MM.1S (cell line): Measurements from ENCODE around the gene EXOSC1.

Experiments used
- EZH2phosphoT487 ChIP-seq: fragments of 300-600 bp; sonication (generic); IDR thresholded peaks from 2 replicates; pipeline ENCODE4 v1.6.1; 2018; ENCODE audit warnings: antibody characterized with exemption, low read length
- TF ChIP-seq, protein P1 (sequence below): fragments of 300-600 bp; sonication (generic); IDR thresholded peaks from 2 replicates; pipeline ENCODE4 v1.5.1; 2016; ENCODE audit warnings: antibody characterized with exemption, low read length, mixed read lengths

DNA sequence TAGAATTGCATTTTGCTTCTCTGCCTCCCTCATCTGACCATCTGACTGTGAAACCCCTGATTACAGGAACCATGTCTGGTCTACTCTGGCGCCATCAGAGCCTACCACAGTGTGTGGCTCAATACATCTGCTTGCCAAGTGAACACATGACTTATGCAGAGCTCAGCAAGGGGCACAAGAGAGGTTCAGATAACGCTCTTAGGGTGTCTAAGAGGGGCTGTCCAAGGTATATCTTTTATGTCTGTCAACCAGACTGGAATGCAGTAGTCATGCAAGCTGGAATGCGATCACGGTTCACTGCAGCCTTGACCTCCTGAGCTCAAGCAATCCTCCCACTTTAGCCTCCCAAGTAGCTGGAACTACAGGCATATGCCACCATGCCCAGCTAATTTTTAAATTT, 34.4 kb downstream of the EXOSC1 start:
- TF ChIP-seq, protein P1, sequence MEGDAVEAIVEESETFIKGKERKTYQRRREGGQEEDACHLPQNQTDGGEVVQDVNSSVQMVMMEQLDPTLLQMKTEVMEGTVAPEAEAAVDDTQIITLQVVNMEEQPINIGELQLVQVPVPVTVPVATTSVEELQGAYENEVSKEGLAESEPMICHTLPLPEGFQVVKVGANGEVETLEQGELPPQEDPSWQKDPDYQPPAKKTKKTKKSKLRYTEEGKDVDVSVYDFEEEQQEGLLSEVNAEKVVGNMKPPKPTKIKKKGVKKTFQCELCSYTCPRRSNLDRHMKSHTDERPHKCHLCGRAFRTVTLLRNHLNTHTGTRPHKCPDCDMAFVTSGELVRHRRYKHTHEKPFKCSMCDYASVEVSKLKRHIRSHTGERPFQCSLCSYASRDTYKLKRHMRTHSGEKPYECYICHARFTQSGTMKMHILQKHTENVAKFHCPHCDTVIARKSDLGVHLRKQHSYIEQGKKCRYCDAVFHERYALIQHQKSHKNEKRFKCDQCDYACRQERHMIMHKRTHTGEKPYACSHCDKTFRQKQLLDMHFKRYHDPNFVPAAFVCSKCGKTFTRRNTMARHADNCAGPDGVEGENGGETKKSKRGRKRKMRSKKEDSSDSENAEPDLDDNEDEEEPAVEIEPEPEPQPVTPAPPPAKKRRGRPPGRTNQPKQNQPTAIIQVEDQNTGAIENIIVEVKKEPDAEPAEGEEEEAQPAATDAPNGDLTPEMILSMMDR, result no peak
- no peak for TF ChIP-seq EZH2phosphoT487
